OCI-LY7 (cell line): Measurements from ENCODE around the gene TLE1. TPM values are rescaled to one million over a fixed set of nuclear protein-coding genes. Genes with fewer than 3 reads are reported as not detected.

Experiments used
- BruUV-seq: library from RNA; stranded (reverse); fragments of 400-500 nt; replicated peaks from 2 replicates; lab custom pipeline; 2021; lab: Mats Ljungman, UMichigan
- CTCF ChIA-PET: fragments of 300-600 bp; sonication (Branson Sonifier 250); formaldehyde crosslinking; loops from one replicate; lab custom pipeline; 2022; ENCODE audit warnings: antibody characterized with exemption; ENCODE audit not compliant: unreplicated experiment; lab: Charles Lee
- POLR2A ChIA-PET: fragments of 300-600 bp; sonication (Branson Sonifier 250); formaldehyde crosslinking; loops from one replicate; lab custom pipeline; 2022; ENCODE audit warnings: antibody characterized with exemption; lab: Charles Lee
- DNase-seq: peaks from one replicate; pipeline ENCODE4 v3.0.0-alpha.2; 2015; ENCODE audit warnings: low spot score
- H2AFZ ChIP-seq: fragments of 200-600 bp; sonication (generic), shearing (Covaris generic); 2 replicates; pipeline ENCODE4 v1.6.1; 2014; ENCODE audit warnings: mild to moderate bottlenecking, antibody characterized with exemption, low read length, moderate library complexity
- H3K27ac ChIP-seq: fragments of 200-600 bp; sonication (generic); 2 replicates; pipeline ENCODE4 v1.5.1; 2014; ENCODE audit warnings: mixed run types, low read depth, mild to moderate bottlenecking, moderate library complexity, low read length, inconsistent platforms; ENCODE audit not compliant: poor library complexity, severe bottlenecking
- H3K36me3 ChIP-seq: fragments of 200-600 bp; sonication (generic); 2 replicates; pipeline ENCODE4 v1.6.1; 2014; ENCODE audit warnings: mild to moderate bottlenecking, antibody characterized with exemption, low read length, moderate library complexity, mixed read lengths; ENCODE audit not compliant: insufficient read depth
- H3K4me1 ChIP-seq: fragments of 200-600 bp; sonication (generic); 2 replicates; pipeline ENCODE4 v1.5.1; 2014; ENCODE audit warnings: mild to moderate bottlenecking, low read length; ENCODE audit not compliant: insufficient read depth, poor library complexity, severe bottlenecking
- H3K4me2 ChIP-seq: fragments of 200-600 bp; sonication (generic); 2 replicates; pipeline ENCODE4 v1.6.1; 2014; ENCODE audit warnings: mild to moderate bottlenecking, low read length
- H3K4me3 ChIP-seq: fragments of 200-600 bp; sonication (generic); 2 replicates; pipeline ENCODE4 v1.5.1; 2014; ENCODE audit warnings: mild to moderate bottlenecking, low read depth, low read length; ENCODE audit not compliant: poor library complexity, severe bottlenecking
- H3K79me2 ChIP-seq: fragments of 200-600 bp; sonication (generic); 2 replicates; pipeline ENCODE4 v1.6.1; 2016; ENCODE audit warnings: low read depth, mild to moderate bottlenecking, low read length, moderate library complexity, mixed read lengths; ENCODE audit not compliant: insufficient read depth
- H3K9me2 ChIP-seq: fragments of 200-600 bp; sonication (generic); 2 replicates; pipeline ENCODE4 v1.6.1; 2016; ENCODE audit warnings: mild to moderate bottlenecking, low read length, mixed read lengths; ENCODE audit not compliant: insufficient read depth
- H3K9me3 ChIP-seq: fragments of 200-600 bp; sonication (generic); 2 replicates; pipeline ENCODE4 v1.6.1; 2014; ENCODE audit warnings: mild to moderate bottlenecking, mixed run types, low read length, mixed read lengths
- H4K20me1 ChIP-seq: fragments of 200-600 bp; sonication (generic); 2 replicates; pipeline ENCODE4 v1.6.1; 2014; ENCODE audit warnings: mild to moderate bottlenecking, antibody characterized with exemption, low read length, moderate library complexity, mixed read lengths; ENCODE audit not compliant: insufficient read depth
- EZH2phosphoT487 ChIP-seq: fragments of 200-600 bp; sonication (generic); IDR thresholded peaks from 2 replicates; pipeline ENCODE4 v1.6.1; 2018; ENCODE audit warnings: low read depth, borderline replicate concordance, mild to moderate bottlenecking, mixed run types, antibody characterized with exemption, low read length, moderate library complexity, mixed read lengths
- intact Hi-C: fragments of 100-400 bp; cut with micrococcal nuclease; formaldehyde crosslinking; loops from one replicate; pipeline ENCODE4 v1.10.0; 2022; ENCODE audit not compliant: unreplicated experiment
- total RNA-seq, 2 experiments: library from RNA; depleted of rRNA in 1 of 2; stranded (reverse); fragments of >200 nt in 1 of 2; shearing (Covaris generic) in 1 of 2; gene quantifications; 2 replicates each; pipeline ENCODE4 v1.2.3, GENCODE V29; 2014 to 2022
- TF ChIP-seq, protein P1 (sequence below): fragments of 200-600 bp; sonication (generic); conservative IDR thresholded peaks from 2 replicates; pipeline ENCODE4 v1.5.1; 2014; ENCODE audit warnings: mild to moderate bottlenecking, antibody characterized with exemption, low read length, moderate library complexity, mixed read lengths

TLE1 gene
- total RNA-seq, 2 experiments from 2014 or later: 0.13 TPM; not detected in 1

- Histone ChIP-seq H3K9me3 (no peaks in the 10 kb centered on the region), H3K4me3 (no peak overlapping the region), H3K4me2 (no peak overlapping the region), H4K20me1 (no peaks in the 10 kb centered on the region), H3K79me2 (no peaks in the 10 kb centered on the region), H3K36me3 (no peaks in the 10 kb centered on the region), H3K4me1 (peaks cover 23% of the 10 kb centered on the region), H3K27ac (no peak overlapping the region), H2AFZ (no peak overlapping the region), H3K9me2 (no peaks in the 10 kb centered on the region)
- DNase-seq: no peak
- ChIA-PET POLR2A (no interaction called here), CTCF (no interaction called here)
- TF ChIP-seq EZH2phosphoT487: no peak
- TF ChIP-seq, protein P1, sequence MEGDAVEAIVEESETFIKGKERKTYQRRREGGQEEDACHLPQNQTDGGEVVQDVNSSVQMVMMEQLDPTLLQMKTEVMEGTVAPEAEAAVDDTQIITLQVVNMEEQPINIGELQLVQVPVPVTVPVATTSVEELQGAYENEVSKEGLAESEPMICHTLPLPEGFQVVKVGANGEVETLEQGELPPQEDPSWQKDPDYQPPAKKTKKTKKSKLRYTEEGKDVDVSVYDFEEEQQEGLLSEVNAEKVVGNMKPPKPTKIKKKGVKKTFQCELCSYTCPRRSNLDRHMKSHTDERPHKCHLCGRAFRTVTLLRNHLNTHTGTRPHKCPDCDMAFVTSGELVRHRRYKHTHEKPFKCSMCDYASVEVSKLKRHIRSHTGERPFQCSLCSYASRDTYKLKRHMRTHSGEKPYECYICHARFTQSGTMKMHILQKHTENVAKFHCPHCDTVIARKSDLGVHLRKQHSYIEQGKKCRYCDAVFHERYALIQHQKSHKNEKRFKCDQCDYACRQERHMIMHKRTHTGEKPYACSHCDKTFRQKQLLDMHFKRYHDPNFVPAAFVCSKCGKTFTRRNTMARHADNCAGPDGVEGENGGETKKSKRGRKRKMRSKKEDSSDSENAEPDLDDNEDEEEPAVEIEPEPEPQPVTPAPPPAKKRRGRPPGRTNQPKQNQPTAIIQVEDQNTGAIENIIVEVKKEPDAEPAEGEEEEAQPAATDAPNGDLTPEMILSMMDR: no peak
- no TSS peak for BruUV-seq
- intact Hi-C loops: no loop called here
These were observed 37.2 kb downstream of the TLE1 start for GRCh38 chr9:81652058-81652687.

GRCh38 chr9:81650586-81651515 is 38.5 kb downstream of the TLE1 start:
- no peaks in the 10 kb centered on the region for H3K36me3 ChIP-seq
- no peaks in the 10 kb centered on the region for H3K79me2 ChIP-seq
- no peaks in the 10 kb centered on the region for H3K9me3 ChIP-seq
- no peaks in the 10 kb centered on the region for H4K20me1 ChIP-seq
- H2AFZ ChIP-seq: no peak overlapping the region
- ChIA-PET CTCF (no interaction called here), POLR2A (interaction anchor here (0.7 kb wide), 1 partner anchor 34 kb away, joined by 3 read pairs; no protein-coding TSS in a partner anchor)
- intact Hi-C loops: no loop called here
- H3K27ac ChIP-seq: no peak overlapping the region
- peaks cover 19% of the 10 kb centered on the region for H3K4me1 ChIP-seq
- DNase-seq: no peak
- BruUV-seq: no TSS peak
- no peak for TF ChIP-seq EZH2phosphoT487
- TF ChIP-seq, protein P1: no peak
- H3K9me2 ChIP-seq: no peaks in the 10 kb centered on the region
- H3K4me2 ChIP-seq: no peak overlapping the region
- no peak overlapping the region for H3K4me3 ChIP-seq
